Astrocyte of the cerebellum (primary cell): ENCODE measurements around the gene SLC17A2.

Experiments used
- DNase-seq: peaks from one replicate; pipeline ENCODE4 v3.0.0-alpha.2; 2011; ENCODE audit warnings: low read depth
- H3K4me3 ChIP-seq: 2 replicates; pipeline ENCODE4 v1.5.1; 2011; ENCODE audit warnings: mild to moderate bottlenecking, low read depth, low read length, moderate library complexity
- CTCF ChIP-seq: IDR thresholded peaks from 2 replicates; pipeline ENCODE4 v1.5.1; 2012; ENCODE audit warnings: low read length, low read depth, moderate library complexity, mild to moderate bottlenecking; ENCODE audit errors: missing control alignments
- in situ Hi-C: cut with HindIII; loops from 2 replicates; pipeline ENCODE4 v1.10.0; 2017; ENCODE audit warnings: low sequenced_read_pairs

Gene SLC17A2

GRCh38 chr6:25930532-25931410, at the start of gene SLC17A2:
TSS of gene SLC17A2 (minus strand) at chr6:25930691. CDS start at chr6:25925796, 4,895 bp downstream.
- in situ Hi-C loops, result no loop called here
- DNase-seq, result no peak
- H3K4me3 ChIP-seq, result no peak within 1 kb of the TSS
- no peak for TF ChIP-seq CTCF

- no peak overlapping the region for H3K4me3 ChIP-seq
- in situ Hi-C loops, result no loop called here
- TF ChIP-seq CTCF, result no peak
- no peak for DNase-seq
Measured at GRCh38 chr6:25975923-25976560, 45.6 kb upstream of the SLC17A2 start.

- DNase-seq, result no peak
- no peak for TF ChIP-seq CTCF
- no peak overlapping the region for H3K4me3 ChIP-seq
- in situ Hi-C loops, result no loop called here
Measured at GRCh38 chr6:25973923-25974555, 43.5 kb upstream of the SLC17A2 start.

- no peak for TF ChIP-seq CTCF
- DNase-seq, result no peak
- in situ Hi-C loops, result no loop called here
- no peak overlapping the region for H3K4me3 ChIP-seq
Measured at GRCh38 chr6:25972902-25973301, 42.4 kb upstream of the SLC17A2 start.

GRCh38 chr6:25972128-25972527, 41.6 kb upstream of the SLC17A2 start:
- no peak overlapping the region for H3K4me3 ChIP-seq
- no peak for DNase-seq
- TF ChIP-seq CTCF, result no peak
- in situ Hi-C loops, result no loop called here

GRCh38 chr6:25971187-25971821, 40.8 kb upstream of the SLC17A2 start:
- in situ Hi-C loops, result no loop called here
- no peak for TF ChIP-seq CTCF
- no peak overlapping the region for H3K4me3 ChIP-seq
- peak; percentile 65 for DNase-seq
